ENCODE measurements around the gene BCKDHB. TPM values are rescaled to one million over a fixed set of nuclear protein-coding genes. Genes with fewer than 3 reads are reported as not detected.

BCKDHB gene
- total RNA-seq, 2 experiments from 2014 or later, result 13.9 to 16.8 TPM

GRCh38 chr6:80304014-80304413 lies 197.5 kb downstream of the BCKDHB start:
- DNase-seq (no peak), ATAC-seq (no peak)
- H3K27ac Mint-ChIP-seq, result no peak overlapping the region
- no peaks in the 10 kb centered on the region for H3K36me3 Mint-ChIP-seq
- H3K27me3 Mint-ChIP-seq, result no peaks in the 10 kb centered on the region
- H3K4me1 Mint-ChIP-seq, result no peaks in the 10 kb centered on the region
- CTCF ChIA-PET, result no interaction called here
- no peaks in the 10 kb centered on the region for H3K9me3 Mint-ChIP-seq (ENCODE audit: low read depth)
- no peak overlapping the region for H3K4me3 Mint-ChIP-seq

- Mint-ChIP-seq H3K27ac (no peak overlapping the region), H3K27me3 (no peaks in the 10 kb centered on the region), H3K4me3 (no peak overlapping the region), H3K4me1 (no peaks in the 10 kb centered on the region), H3K36me3 (peaks cover 4% of the 10 kb centered on the region), H3K9me3 (ENCODE audit: low read depth) (peaks cover 5% of the 10 kb centered on the region)
- no peak for DNase-seq
- CTCF ChIA-PET, result no interaction called here
- no peak for ATAC-seq
These were observed 208.1 kb downstream of the BCKDHB start for GRCh38 chr6:80314531-80314930.

GRCh38 chr6:80316686-80317231 lies 210.3 kb downstream of the BCKDHB start:
- ATAC-seq (no peak), DNase-seq (no peak)
- Mint-ChIP-seq H3K9me3 (ENCODE audit: low read depth) (peaks cover 5% of the 10 kb centered on the region), H3K27me3 (no peaks in the 10 kb centered on the region), H3K4me3 (no peak overlapping the region), H3K27ac (no peak overlapping the region), H3K4me1 (no peaks in the 10 kb centered on the region), H3K36me3 (peaks cover 3% of the 10 kb centered on the region)
- CTCF ChIA-PET, result no interaction called here

GRCh38 chr6:80319196-80319595 lies 212.7 kb downstream of the BCKDHB start:
- H3K4me1 Mint-ChIP-seq, result no peaks in the 10 kb centered on the region
- no peaks in the 10 kb centered on the region for H3K36me3 Mint-ChIP-seq
- peaks cover 2% of the 10 kb centered on the region for H3K9me3 Mint-ChIP-seq (ENCODE audit: low read depth)
- no peak overlapping the region for H3K27ac Mint-ChIP-seq
- no peak overlapping the region for H3K4me3 Mint-ChIP-seq
- no peak for DNase-seq
- H3K27me3 Mint-ChIP-seq, result no peaks in the 10 kb centered on the region
- CTCF ChIA-PET, result no interaction called here
- no peak for ATAC-seq

GRCh38 chr6:80321011-80321410 lies 214.5 kb downstream of the BCKDHB start:
- no peak for ATAC-seq
- DNase-seq, result no peak
- Mint-ChIP-seq H3K36me3 (no peaks in the 10 kb centered on the region), H3K27me3 (no peaks in the 10 kb centered on the region), H3K27ac (no peak overlapping the region), H3K9me3 (ENCODE audit: low read depth) (no peaks in the 10 kb centered on the region), H3K4me1 (no peaks in the 10 kb centered on the region), H3K4me3 (no peak overlapping the region)
- CTCF ChIA-PET, result no interaction called here

- H3K27me3 Mint-ChIP-seq, result no peaks in the 10 kb centered on the region
- no peak for DNase-seq
- H3K4me1 Mint-ChIP-seq, result no peaks in the 10 kb centered on the region
- no peaks in the 10 kb centered on the region for H3K9me3 Mint-ChIP-seq (ENCODE audit: low read depth)
- no peaks in the 10 kb centered on the region for H3K36me3 Mint-ChIP-seq
- no peak overlapping the region for H3K4me3 Mint-ChIP-seq
- no peak for ATAC-seq
- CTCF ChIA-PET, result no interaction called here
- H3K27ac Mint-ChIP-seq, result no peak overlapping the region
These were observed 219.3 kb downstream of the BCKDHB start for GRCh38 chr6:80325742-80326141.

GRCh38 chr6:80328652-80329051 lies 222.2 kb downstream of the BCKDHB start:
- Mint-ChIP-seq H3K36me3 (no peaks in the 10 kb centered on the region), H3K27me3 (no peaks in the 10 kb centered on the region), H3K27ac (no peak overlapping the region), H3K9me3 (ENCODE audit: low read depth) (no peaks in the 10 kb centered on the region), H3K4me3 (no peak overlapping the region), H3K4me1 (no peaks in the 10 kb centered on the region)
- DNase-seq (no peak), ATAC-seq (no peak)
- CTCF ChIA-PET, result no interaction called here

- Mint-ChIP-seq H3K4me3 (no peak overlapping the region), H3K4me1 (no peaks in the 10 kb centered on the region), H3K36me3 (no peaks in the 10 kb centered on the region), H3K27me3 (no peaks in the 10 kb centered on the region), H3K27ac (no peak overlapping the region), H3K9me3 (ENCODE audit: low read depth) (no peaks in the 10 kb centered on the region)
- CTCF ChIA-PET, result no interaction called here
- ATAC-seq (no peak), DNase-seq (no peak)
These were observed 223.0 kb downstream of the BCKDHB start for GRCh38 chr6:80329496-80329895.

GRCh38 chr6:80330961-80331360 lies 224.5 kb downstream of the BCKDHB start:
- H3K4me3 Mint-ChIP-seq, result no peak overlapping the region
- no peak overlapping the region for H3K27ac Mint-ChIP-seq
- no peak for DNase-seq
- no peaks in the 10 kb centered on the region for H3K4me1 Mint-ChIP-seq
- no peak for ATAC-seq
- no peaks in the 10 kb centered on the region for H3K36me3 Mint-ChIP-seq
- H3K27me3 Mint-ChIP-seq, result no peaks in the 10 kb centered on the region
- no peaks in the 10 kb centered on the region for H3K9me3 Mint-ChIP-seq (ENCODE audit: low read depth)
- CTCF ChIA-PET, result no interaction called here

- Mint-ChIP-seq H3K36me3 (no peaks in the 10 kb centered on the region), H3K9me3 (ENCODE audit: low read depth) (no peaks in the 10 kb centered on the region), H3K4me3 (no peak overlapping the region), H3K27me3 (no peaks in the 10 kb centered on the region), H3K27ac (no peak overlapping the region), H3K4me1 (no peaks in the 10 kb centered on the region)
- ATAC-seq, result no peak
- CTCF ChIA-PET, result no interaction called here
- no peak for DNase-seq
These were observed 225.1 kb downstream of the BCKDHB start for GRCh38 chr6:80331522-80331921.

- no peaks in the 10 kb centered on the region for H3K9me3 Mint-ChIP-seq (ENCODE audit: low read depth)
These were observed 225.5 kb downstream of the BCKDHB start for GRCh38 chr6:80331974-80332373.

GRCh38 chr6:80333342-80333741 lies 226.9 kb downstream of the BCKDHB start:
- Mint-ChIP-seq H3K9me3 (ENCODE audit: low read depth) (no peaks in the 10 kb centered on the region), H3K36me3 (no peaks in the 10 kb centered on the region)
- CTCF ChIA-PET, result no interaction called here

More at GRCh38 chr6:80331974-80332373, 225.5 kb downstream of the BCKDHB start:
- no peaks in the 10 kb centered on the region for H3K27me3 Mint-ChIP-seq
- CTCF ChIA-PET, result no interaction called here
- no peaks in the 10 kb centered on the region for H3K36me3 Mint-ChIP-seq
- no peak overlapping the region for H3K4me3 Mint-ChIP-seq
- H3K27ac Mint-ChIP-seq, result no peak overlapping the region
- H3K4me1 Mint-ChIP-seq, result no peaks in the 10 kb centered on the region
- no peak for ATAC-seq
- no peak for DNase-seq

GRCh38 chr6:80335121-80335531 lies 228.7 kb downstream of the BCKDHB start:
- Mint-ChIP-seq H3K36me3 (no peaks in the 10 kb centered on the region), H3K4me1 (no peaks in the 10 kb centered on the region), H3K4me3 (no peak overlapping the region), H3K27me3 (no peaks in the 10 kb centered on the region), H3K9me3 (ENCODE audit: low read depth) (no peaks in the 10 kb centered on the region), H3K27ac (no peak overlapping the region)
- CTCF ChIA-PET, result no interaction called here
- no peak for DNase-seq
- no peak for ATAC-seq

More at GRCh38 chr6:80333342-80333741, 226.9 kb downstream of the BCKDHB start:
- Mint-ChIP-seq H3K27me3 (no peaks in the 10 kb centered on the region), H3K4me1 (no peaks in the 10 kb centered on the region), H3K4me3 (no peak overlapping the region), H3K27ac (no peak overlapping the region)
- ATAC-seq (no peak), DNase-seq (no peak)

- H3K9me3 Mint-ChIP-seq (ENCODE audit: low read depth), result no peaks in the 10 kb centered on the region
- H3K4me1 Mint-ChIP-seq, result no peaks in the 10 kb centered on the region
- ATAC-seq (no peak), DNase-seq (no peak)
- H3K4me3 Mint-ChIP-seq, result no peak overlapping the region
- CTCF ChIA-PET, result no interaction called here
- no peak overlapping the region for H3K27ac Mint-ChIP-seq
- no peaks in the 10 kb centered on the region for H3K27me3 Mint-ChIP-seq
- H3K36me3 Mint-ChIP-seq, result no peaks in the 10 kb centered on the region
These were observed 230.4 kb downstream of the BCKDHB start for GRCh38 chr6:80336911-80337310.
